Right atrium auricular region (tissue), 2 donors: ENCODE measurements around the gene PRG2. TPM values are rescaled to one million over a fixed set of nuclear protein-coding genes. Genes with fewer than 3 reads are reported as not detected.
"Not testable (repeated sequence)": the region's sequence is repeated elsewhere in the genome, so short reads cannot be mapped to it uniquely, and the experiment has no call there.

Source experiments
- DNase-seq: peaks from one replicate; pipeline ENCODE4 v3.0.0-alpha.2; 2019; ENCODE audit warnings: low spot score
- H3K27ac ChIP-seq, 2 donors: fragments of 200-600 bp; sonication (generic); 1 replicate in 1 of 2; 2 replicates in 1 of 2; pipeline ENCODE4 v1.5.1; 2016 to 2019
- H3K27me3 ChIP-seq, 2 donors: fragments of 200-600 bp; sonication (generic); one replicate each; pipeline versions ENCODE4 v1.5.1 to v1.6.0; 2017 to 2019
- H3K36me3 ChIP-seq: fragments of 200-600 bp; sonication (generic); one replicate; pipeline ENCODE4 v1.5.1; 2016
- H3K4me1 ChIP-seq, 2 donors: fragments of 200-600 bp; sonication (generic); one replicate each; pipeline versions ENCODE4 v1.5.1 to v1.6.0; 2017 to 2019
- H3K4me3 ChIP-seq, 2 donors: fragments of 200-600 bp; sonication (generic); 1 replicate in 1 of 2; 2 replicates in 1 of 2; pipeline ENCODE4 v1.5.1; 2017 to 2019; ENCODE audit warnings: mild to moderate bottlenecking in 1 of 2, moderate library complexity in 1 of 2
- H3K9me3 ChIP-seq, 2 donors: fragments of 200-600 bp; sonication (generic); one replicate each; pipeline ENCODE4 v1.5.1; 2019
- total RNA-seq, 2 donors: library from RNA; depleted of rRNA; stranded (reverse); fragments of >200 nt; gene quantifications; one replicate each; pipeline ENCODE4 v1.1.0, GENCODE V29; 2016
- TF ChIP-seq, protein P1 (sequence below), 2 donors: fragments of 200-600 bp; sonication (generic); IDR thresholded peaks; one replicate each; pipeline ENCODE4 v1.5.1; 2019; ENCODE audit warnings: antibody characterized with exemption in 2 of 2

Gene PRG2
- total RNA-seq, 2 donors from 2014 or later: not detected

DNA sequence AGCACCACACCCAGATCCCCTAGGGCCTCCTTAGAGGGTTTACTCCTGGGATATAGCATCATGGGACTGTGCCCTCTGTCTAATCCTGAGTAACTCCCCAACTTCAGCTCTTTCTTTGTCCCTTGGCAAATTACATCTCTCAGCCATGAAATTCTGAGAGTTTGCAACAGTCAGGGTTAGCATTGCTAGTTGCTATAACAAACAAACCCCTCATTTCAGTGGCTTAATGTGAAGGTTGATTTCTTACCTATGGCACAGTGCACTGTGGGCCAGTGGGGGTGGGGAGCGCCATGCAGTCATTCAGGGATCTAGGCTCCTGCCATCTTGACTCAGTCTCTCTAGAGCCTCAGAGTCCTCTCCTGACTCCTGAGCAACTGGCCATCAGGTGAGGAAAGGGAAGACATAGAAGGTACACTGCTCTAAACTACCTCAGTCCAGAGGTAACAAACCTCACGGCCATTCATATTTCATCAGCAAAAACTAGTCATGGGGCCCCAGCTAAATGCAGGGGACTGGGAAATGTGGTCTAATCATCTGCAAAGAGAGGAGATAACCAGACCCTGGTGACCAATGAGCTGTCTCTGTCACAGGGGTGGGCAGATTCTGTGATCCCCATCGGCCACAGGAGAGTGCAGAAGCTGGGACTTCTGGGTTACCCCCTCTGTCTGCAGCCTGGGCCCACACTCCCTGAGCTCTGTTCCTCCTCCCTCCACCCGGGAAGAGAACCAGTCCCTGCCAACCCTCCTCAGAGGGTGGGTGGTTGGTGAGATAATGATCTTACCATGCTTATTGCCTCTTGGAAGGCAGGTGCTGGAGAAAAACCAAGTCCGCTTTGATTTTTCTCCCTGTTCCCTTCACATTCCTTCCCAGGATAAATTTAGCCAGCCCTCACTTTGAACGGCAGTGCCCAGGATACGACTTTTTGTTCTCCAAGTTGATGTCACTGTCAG is 27.0 kb downstream of the PRG2 start:
- no peaks in the 10 kb centered on the region for H3K36me3 ChIP-seq
- no peaks in the 10 kb centered on the region for H3K4me1 ChIP-seq
- H3K4me3 ChIP-seq: no peak overlapping the region
- no peak for DNase-seq
- no peaks in the 10 kb centered on the region for H3K27me3 ChIP-seq
- H3K27ac ChIP-seq: no peak overlapping the region
- TF ChIP-seq, protein P1, sequence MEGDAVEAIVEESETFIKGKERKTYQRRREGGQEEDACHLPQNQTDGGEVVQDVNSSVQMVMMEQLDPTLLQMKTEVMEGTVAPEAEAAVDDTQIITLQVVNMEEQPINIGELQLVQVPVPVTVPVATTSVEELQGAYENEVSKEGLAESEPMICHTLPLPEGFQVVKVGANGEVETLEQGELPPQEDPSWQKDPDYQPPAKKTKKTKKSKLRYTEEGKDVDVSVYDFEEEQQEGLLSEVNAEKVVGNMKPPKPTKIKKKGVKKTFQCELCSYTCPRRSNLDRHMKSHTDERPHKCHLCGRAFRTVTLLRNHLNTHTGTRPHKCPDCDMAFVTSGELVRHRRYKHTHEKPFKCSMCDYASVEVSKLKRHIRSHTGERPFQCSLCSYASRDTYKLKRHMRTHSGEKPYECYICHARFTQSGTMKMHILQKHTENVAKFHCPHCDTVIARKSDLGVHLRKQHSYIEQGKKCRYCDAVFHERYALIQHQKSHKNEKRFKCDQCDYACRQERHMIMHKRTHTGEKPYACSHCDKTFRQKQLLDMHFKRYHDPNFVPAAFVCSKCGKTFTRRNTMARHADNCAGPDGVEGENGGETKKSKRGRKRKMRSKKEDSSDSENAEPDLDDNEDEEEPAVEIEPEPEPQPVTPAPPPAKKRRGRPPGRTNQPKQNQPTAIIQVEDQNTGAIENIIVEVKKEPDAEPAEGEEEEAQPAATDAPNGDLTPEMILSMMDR (IDR thresholded peaks at IDR 0.05): no peak
- H3K9me3 ChIP-seq: no peaks in the 10 kb centered on the region

DNA sequence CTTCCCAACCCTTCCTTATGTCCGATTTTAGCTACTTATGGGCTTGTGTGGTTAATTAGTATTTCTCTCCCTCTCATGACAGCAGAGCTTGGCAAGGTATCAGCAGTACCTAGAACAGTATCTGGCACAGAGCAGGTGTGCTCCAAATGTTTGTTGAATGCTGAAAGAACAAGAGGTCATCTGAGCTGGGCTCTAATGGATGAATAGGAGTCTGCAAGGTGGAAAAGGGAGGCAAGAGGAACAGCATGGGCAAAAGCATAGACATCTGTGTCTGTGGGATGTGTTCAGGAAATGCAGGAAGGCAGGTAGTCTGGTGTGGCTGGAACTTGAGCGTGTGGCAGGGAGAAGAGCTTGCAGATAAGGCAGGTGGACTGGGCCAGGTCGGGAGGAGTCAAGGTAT is 28.5 kb downstream of the PRG2 start:
- no peaks in the 10 kb centered on the region for H3K9me3 ChIP-seq
- peaks cover 0 to 11% of the 10 kb centered on the region in 2 donors for H3K4me1 ChIP-seq
- no peak overlapping the region for H3K27ac ChIP-seq
- no peak for DNase-seq
- TF ChIP-seq, protein P1 (IDR thresholded peaks at IDR 0.05): no peak
- no peaks in the 10 kb centered on the region for H3K27me3 ChIP-seq
- H3K4me3 ChIP-seq: no peak overlapping the region
- no peaks in the 10 kb centered on the region for H3K36me3 ChIP-seq

DNA sequence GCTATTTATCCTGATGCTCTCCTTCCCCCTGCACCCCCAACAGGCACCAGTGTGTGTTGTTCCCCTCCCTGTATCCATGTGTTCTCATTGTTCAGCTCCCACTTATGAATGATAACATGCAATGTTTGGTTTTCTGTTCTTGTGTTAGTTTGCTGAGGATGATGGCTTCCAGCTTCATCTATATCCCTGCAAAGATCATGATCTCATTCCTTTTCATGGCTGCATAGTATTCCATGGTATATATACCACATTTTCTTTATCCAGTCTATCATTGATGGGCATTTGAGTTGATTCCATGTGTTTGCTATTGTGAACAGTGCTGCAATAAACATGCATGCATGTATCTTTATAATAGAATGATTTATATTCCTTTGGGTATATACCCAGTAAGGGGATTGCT is 29.0 kb downstream of the PRG2 start:
- not testable (repeated sequence) for H3K27me3 ChIP-seq, H3K9me3 ChIP-seq, DNase-seq, H3K27ac ChIP-seq, H3K4me3 ChIP-seq, H3K36me3 ChIP-seq
- H3K4me1 ChIP-seq: peaks cover 0 to 11% of the 10 kb centered on the region in 2 donors

DNA sequence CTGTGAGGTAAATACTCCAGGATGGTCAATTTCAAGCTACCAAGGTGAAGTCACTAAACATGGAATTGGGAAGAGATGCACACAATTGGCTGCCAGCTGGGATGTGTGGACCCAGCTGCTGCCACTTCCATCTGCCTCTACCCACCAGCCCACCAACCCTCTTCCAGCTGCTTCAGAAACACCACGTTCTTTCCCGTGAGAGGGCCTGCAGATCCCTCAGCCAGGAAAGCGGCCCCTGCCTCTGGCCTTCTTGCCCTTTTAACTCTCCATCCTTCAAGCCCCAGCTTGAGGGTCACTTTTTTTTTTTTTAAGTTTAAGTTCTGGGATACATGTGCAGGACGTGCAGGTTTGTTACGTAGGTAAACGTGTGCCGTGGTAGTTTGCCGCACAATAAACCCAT is 29.5 kb downstream of the PRG2 start:
- no peaks in the 10 kb centered on the region for H3K27me3 ChIP-seq
- no peaks in the 10 kb centered on the region for H3K36me3 ChIP-seq
- TF ChIP-seq, protein P1 (IDR thresholded peaks at IDR 0.05): no peak
- H3K9me3 ChIP-seq: no peaks in the 10 kb centered on the region
- H3K4me1 ChIP-seq: peaks cover 0 to 11% of the 10 kb centered on the region in 2 donors
- no peak overlapping the region for H3K4me3 ChIP-seq
- no peak for DNase-seq
- no peak overlapping the region for H3K27ac ChIP-seq

DNA sequence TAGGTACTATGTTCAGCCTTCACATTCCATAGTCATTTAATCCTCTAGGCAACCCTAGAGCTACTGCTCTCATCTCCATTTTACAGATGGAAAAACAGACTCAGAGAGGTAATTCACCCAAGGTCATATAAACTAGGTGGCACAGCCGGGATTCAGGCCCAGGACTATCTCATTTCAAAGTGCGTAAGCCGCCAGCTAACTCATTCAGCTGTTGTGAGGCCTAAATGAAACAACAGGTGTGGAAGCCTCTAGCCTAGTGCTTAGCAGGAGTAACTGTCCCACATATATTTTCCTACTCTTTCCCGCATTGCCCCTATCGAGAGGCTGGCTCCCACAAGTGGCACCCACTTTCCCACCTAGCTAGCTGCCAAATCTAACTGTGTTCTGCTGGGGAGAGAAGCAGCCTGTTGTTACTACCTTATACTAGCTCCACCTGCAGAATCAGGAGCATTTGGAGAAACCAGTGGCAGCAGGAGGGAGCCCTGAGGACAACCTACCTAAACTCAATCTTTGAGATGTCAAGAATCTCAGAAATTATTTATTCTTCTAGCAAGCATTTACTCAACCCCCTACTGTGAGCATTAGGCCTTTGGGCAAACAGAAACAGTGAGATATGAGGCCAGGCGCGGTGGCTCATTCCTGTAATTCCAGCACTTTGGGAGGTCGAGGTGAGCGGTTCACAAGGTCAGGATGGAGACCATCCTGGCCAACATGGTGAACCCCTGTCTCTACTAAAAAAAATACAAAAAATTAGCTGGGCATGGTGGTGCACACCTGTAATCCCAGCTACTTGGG is 30.4 kb downstream of the PRG2 start:
- H3K27ac ChIP-seq: no peak overlapping the region
- H3K27me3 ChIP-seq: no peaks in the 10 kb centered on the region
- DNase-seq: no peak
- H3K36me3 ChIP-seq: no peaks in the 10 kb centered on the region
- no peak overlapping the region for H3K4me3 ChIP-seq
- peaks cover 0 to 11% of the 10 kb centered on the region in 2 donors for H3K4me1 ChIP-seq
- no peaks in the 10 kb centered on the region for H3K9me3 ChIP-seq
- TF ChIP-seq, protein P1 (IDR thresholded peaks at IDR 0.05): no peak

DNA sequence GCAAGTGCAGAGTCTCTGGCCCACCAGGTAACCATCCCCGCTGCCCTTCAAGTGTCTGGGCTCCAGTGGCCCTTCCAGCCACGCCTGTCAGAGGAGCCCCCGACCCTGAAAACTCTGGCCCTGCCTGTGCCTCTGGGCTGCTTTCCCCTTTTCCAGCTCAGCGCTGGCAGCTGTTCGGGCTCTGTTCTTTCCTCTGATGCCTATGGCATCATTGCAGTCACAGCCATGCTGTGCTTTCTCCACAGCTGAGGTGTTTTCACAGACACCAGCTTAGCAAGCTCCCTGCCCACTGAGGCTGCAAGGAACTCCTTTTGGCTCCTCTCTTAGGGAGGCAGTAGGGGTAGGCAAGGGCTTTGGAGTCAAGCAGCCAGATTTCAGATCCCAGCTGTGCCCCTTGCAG is 31.1 kb downstream of the PRG2 start:
- no peak for DNase-seq
- peaks cover 0 to 11% of the 10 kb centered on the region in 2 donors for H3K4me1 ChIP-seq
- H3K4me3 ChIP-seq: no peak overlapping the region
- no peaks in the 10 kb centered on the region for H3K36me3 ChIP-seq
- H3K27ac ChIP-seq: no peak overlapping the region
- H3K9me3 ChIP-seq: no peaks in the 10 kb centered on the region
- TF ChIP-seq, protein P1 (IDR thresholded peaks at IDR 0.05): no peak
- no peaks in the 10 kb centered on the region for H3K27me3 ChIP-seq
